ENCODE data around the gene HOXD8.

HOXD8 gene

DNA sequence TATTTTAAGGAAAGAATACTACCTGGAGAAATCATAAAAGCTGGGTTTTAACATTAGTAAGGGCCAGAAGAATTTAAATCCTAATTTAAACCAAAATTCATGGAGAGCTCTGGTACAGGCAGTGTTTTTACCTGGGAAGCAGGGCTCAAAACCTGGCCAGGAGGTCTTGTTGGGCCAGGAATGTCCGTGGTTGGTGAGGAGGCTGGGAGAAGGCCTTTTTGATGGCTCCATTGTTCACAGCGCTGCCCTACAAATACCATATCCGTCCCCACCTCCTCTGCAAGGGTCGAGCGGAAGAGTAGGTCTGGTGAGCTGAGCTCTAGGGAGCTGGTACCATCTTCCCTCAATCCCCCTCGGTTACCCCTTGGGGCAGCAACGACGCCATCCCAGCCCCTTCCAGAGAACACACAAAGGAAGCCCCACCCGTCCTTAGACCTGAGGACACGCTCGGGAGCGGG is 48.1 kb downstream of the HOXD8 start:
- TF ChIP-seq, protein P1, sequence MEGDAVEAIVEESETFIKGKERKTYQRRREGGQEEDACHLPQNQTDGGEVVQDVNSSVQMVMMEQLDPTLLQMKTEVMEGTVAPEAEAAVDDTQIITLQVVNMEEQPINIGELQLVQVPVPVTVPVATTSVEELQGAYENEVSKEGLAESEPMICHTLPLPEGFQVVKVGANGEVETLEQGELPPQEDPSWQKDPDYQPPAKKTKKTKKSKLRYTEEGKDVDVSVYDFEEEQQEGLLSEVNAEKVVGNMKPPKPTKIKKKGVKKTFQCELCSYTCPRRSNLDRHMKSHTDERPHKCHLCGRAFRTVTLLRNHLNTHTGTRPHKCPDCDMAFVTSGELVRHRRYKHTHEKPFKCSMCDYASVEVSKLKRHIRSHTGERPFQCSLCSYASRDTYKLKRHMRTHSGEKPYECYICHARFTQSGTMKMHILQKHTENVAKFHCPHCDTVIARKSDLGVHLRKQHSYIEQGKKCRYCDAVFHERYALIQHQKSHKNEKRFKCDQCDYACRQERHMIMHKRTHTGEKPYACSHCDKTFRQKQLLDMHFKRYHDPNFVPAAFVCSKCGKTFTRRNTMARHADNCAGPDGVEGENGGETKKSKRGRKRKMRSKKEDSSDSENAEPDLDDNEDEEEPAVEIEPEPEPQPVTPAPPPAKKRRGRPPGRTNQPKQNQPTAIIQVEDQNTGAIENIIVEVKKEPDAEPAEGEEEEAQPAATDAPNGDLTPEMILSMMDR (IDR thresholded peaks at IDR 0.05; ENCODE audit: extremely low read depth, missing control alignments) = no peak
- DNase-seq (ENCODE audit: low spot score) = no peak

DNA sequence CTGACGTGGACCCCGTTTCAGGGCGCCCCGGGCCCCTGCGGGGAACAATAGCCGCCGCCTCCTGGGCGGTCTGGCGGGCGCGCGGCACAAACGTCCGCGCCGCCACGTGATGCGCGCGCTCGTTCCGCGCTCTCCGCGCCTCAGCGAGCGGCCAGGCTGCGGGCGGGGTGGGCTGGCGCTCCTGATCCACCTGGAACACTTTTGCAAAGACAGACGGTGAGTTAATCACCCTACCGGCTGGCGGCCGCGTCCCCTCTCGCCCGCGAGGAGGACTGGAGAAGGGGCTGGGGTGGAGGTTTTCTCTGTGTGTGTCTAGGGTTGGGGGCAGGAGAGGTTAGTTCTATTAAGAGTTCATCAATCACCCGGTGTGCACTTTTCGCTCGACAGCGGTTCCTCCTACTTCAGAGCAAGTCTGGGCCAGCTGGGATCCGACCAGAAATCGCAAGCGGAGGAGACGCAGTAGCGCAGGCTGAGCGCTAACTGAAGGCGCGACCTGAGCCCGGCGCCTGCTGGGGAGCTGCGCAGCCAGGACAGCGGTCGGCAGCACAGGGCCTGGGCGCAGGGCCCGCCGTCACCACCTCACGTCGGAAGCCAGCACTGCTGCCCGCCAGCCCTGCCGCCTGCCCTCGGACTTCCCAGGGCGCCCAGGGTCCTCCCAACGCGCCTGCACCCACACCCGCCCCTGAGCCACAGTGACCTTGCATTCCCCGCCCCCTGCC is 48.7 kb downstream of the HOXD8 start:
- TF ChIP-seq, protein P1 (IDR thresholded peaks at IDR 0.05; ENCODE audit: extremely low read depth, missing control alignments) = no peak
- peak; percentile 49 for DNase-seq (ENCODE audit: low spot score)

DNA sequence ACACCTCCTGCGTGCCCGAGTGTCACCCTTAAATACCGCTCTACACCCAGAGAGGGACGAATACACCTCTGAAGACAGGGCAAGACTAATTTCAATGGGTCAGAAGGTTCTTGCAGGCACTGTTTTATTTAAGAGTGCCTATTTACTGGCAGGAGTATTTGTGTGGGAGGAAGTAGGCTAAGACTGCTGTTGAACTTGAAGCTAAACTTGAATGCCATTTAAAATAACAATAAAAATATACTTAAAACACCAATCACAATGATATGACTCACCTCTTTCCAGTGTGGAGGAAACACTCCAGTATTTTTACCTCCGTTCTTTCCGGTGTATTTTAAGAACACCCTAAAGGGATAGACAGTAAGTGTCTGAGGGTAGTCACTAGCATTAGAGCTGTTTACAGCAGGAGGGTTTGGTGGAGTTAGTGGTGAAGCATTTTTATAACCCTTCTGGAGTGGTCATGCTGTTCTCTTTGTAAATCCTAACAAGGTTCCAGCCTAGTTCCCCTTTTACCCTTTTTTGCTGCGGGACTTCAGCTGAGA is 49.3 kb downstream of the HOXD8 start:
- DNase-seq (ENCODE audit: low spot score) = peak; percentile 34
- TF ChIP-seq, protein P1 (IDR thresholded peaks at IDR 0.05; ENCODE audit: extremely low read depth, missing control alignments) = no peak

DNA sequence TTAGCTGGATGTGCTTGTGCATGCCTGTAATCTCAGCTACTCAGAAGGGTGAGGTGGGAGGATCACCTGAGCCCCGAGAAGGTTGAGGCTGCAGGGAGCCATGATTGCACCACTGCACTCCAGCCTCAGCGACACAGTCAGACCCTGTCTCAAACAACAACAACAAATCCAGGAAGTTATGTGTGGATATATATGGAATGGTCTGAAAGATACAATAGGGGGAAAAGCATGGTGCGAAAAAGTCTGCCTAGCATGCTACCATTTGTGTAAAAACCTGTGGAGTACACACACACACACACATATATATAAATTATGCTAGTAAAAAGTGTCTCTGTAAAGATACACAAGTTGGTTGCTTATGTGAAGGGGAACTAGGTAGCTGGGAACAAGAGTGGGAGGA is 52.0 kb downstream of the HOXD8 start:
- no peak for DNase-seq (ENCODE audit: low spot score)
- TF ChIP-seq, protein P1 (IDR thresholded peaks at IDR 0.05; ENCODE audit: extremely low read depth, missing control alignments) = no peak
